Measurements from ENCODE around the gene TEX36.
"Not testable (repeated sequence)": the region's sequence is repeated elsewhere in the genome, so short reads cannot be mapped to it uniquely, and the experiment has no call there.

Gene TEX36

DNA sequence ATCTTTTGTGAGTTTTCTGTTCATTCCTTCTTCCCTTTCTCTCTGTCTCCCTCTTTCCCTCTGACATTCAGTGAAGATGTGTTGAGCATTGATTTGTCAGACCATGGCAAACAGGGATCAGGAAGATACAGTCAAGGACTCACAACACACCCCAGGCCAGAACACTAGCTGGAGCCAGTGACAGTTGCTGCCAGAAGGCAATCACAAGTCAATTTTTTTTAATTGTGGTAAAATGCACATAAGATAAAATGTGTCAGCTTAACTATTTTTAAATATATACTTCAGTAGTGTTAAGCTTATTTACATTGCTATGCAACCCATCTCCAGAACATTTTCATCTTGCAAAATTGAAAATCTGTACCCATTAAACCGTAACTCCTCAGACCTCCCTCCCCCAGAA, 62.6 kb downstream of the TEX36 start:
- no peak for TF ChIP-seq CTCF (IDR thresholded peaks at IDR 0.05; ENCODE audit: extremely low read depth, missing control alignments)
- DNase-seq (ENCODE audit: low spot score): no peak

- not testable (repeated sequence) for DNase-seq (ENCODE audit: low spot score)
Measured at GRCh38 chr10:125613062-125613461, 69.9 kb downstream of the TEX36 start.

GRCh38 chr10:125611756-125612155, 71.2 kb downstream of the TEX36 start:
- no peak for TF ChIP-seq CTCF (IDR thresholded peaks at IDR 0.05; ENCODE audit: extremely low read depth, missing control alignments)
- DNase-seq (ENCODE audit: low spot score): no peak

GRCh38 chr10:125611216-125611615, 71.7 kb downstream of the TEX36 start:
- TF ChIP-seq CTCF (IDR thresholded peaks at IDR 0.05; ENCODE audit: extremely low read depth, missing control alignments): no peak
- no peak for DNase-seq (ENCODE audit: low spot score)

DNA sequence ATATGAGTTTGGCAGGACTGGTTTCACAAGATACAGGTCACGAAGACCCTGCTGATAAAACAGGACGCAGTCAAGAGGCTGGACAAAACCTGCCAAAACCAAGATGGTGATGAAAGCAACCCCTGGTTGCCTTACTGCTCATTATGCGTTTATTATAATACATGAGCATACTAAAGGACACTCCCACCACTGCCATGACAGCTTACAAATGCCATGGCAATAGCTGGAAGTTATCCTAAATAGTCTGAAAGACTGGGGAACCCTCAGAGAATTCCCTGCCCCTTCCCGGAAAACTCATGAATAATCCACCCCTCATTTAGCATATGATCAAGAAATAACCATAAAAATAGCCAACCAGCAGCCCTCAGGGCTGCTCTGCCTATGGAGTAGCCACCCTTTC, 73.1 kb downstream of the TEX36 start:
- no peak for TF ChIP-seq CTCF (IDR thresholded peaks at IDR 0.05; ENCODE audit: extremely low read depth, missing control alignments)
- no peak for DNase-seq (ENCODE audit: low spot score)

GRCh38 chr10:125608474-125608873, 74.5 kb downstream of the TEX36 start:
- DNase-seq (ENCODE audit: low spot score): no peak
- TF ChIP-seq CTCF (IDR thresholded peaks at IDR 0.05; ENCODE audit: extremely low read depth, missing control alignments): no peak

- DNase-seq (ENCODE audit: low spot score): no peak
- TF ChIP-seq CTCF (IDR thresholded peaks at IDR 0.05; ENCODE audit: extremely low read depth, missing control alignments): no peak
Measured at GRCh38 chr10:125607689-125608290, 75.2 kb downstream of the TEX36 start.

DNA sequence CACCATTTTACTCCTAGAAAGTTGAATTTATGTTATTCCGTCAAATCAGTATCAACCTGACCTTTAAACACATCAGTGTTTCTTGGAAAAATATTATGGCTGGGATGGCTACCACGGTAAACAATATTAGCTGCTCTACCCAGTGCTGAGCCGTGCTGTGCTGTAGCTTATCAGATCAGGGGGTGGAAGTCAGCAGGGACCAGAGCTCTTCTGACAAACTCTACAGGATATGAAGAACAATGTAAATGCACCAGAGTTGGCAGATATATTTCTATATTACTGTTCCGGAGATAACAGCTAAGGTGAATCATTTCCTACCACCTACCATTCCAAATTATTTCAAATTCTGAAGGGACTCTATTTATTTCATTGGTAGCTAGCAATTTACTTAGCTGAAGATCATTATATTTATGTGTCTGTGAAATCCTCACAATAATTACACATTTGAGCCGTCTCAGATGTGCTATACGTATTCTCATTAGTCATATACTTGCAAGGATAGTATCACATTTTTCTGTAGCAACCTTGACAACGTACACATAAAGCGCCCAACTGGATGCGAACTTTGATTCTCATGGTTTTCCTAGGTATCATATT, 76.5 kb downstream of the TEX36 start:
- DNase-seq (ENCODE audit: low spot score): no peak
- TF ChIP-seq CTCF (IDR thresholded peaks at IDR 0.05; ENCODE audit: extremely low read depth, missing control alignments): no peak
